Measurements from ENCODE around the gene ASPSCR1.

DNA sequence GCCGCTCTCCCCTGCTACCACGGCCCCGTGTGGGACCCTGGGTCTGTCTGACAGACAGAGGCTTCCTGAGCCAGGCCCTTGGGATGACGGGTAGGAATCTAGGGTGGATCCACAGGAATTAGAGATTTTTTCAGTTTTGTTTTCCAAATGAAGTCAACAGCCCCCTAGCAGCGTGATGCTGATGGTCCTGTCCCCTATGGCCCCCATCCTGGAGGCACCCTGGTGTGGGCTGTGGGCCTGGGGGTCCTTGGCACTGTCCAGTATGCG lies 29.7 kb downstream of the ASPSCR1 start:
- TF ChIP-seq, protein P1, sequence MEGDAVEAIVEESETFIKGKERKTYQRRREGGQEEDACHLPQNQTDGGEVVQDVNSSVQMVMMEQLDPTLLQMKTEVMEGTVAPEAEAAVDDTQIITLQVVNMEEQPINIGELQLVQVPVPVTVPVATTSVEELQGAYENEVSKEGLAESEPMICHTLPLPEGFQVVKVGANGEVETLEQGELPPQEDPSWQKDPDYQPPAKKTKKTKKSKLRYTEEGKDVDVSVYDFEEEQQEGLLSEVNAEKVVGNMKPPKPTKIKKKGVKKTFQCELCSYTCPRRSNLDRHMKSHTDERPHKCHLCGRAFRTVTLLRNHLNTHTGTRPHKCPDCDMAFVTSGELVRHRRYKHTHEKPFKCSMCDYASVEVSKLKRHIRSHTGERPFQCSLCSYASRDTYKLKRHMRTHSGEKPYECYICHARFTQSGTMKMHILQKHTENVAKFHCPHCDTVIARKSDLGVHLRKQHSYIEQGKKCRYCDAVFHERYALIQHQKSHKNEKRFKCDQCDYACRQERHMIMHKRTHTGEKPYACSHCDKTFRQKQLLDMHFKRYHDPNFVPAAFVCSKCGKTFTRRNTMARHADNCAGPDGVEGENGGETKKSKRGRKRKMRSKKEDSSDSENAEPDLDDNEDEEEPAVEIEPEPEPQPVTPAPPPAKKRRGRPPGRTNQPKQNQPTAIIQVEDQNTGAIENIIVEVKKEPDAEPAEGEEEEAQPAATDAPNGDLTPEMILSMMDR (IDR thresholded peaks at IDR 0.05) = no peak
- TF ChIP-seq POLR2A (IDR thresholded peaks at IDR 0.05) (no peak), POLR2AphosphoS5 (IDR thresholded peaks at IDR 0.05) (no peak), EP300 (IDR thresholded peaks at IDR 0.05) (no peak)

Measured in upper lobe of left lung (tissue), 4 donors.